GM12878 (cell line): Measurements from ENCODE around the gene GPATCH11. TPM values are rescaled to one million over a fixed set of nuclear protein-coding genes. Genes with fewer than 3 reads are reported as not detected.

Experiments
- ATAC-seq: fragments of 200-7000 bp; cut with Tn5 transposase; 3 replicates; pipeline ENCODE4 v1.9.1; 2020; ENCODE audit warnings: mild to moderate bottlenecking, moderate library complexity
- BruUV-seq: library from RNA; stranded (reverse); fragments of 400-500 nt; replicated peaks from 2 replicates; lab custom pipeline; 2021; lab: Mats Ljungman, UMichigan
- CTCF ChIA-PET: fragments of 300-600 bp; sonication (Branson Sonifier 250); formaldehyde crosslinking; extraction: SDS; loops from one replicate; lab custom pipeline; 2021; ENCODE audit warnings: inconsistent platforms; lab: Yijun Ruan, JAX
- POLR2A ChIA-PET: fragments of 350-600 bp; formaldehyde crosslinking; extraction: SDS; loops from one replicate; lab custom pipeline; 2021; ENCODE audit warnings: inconsistent platforms; lab: Charles Lee
- RAD21 ChIA-PET: fragments of 300-600 bp; sonication (Branson Sonifier 250); formaldehyde crosslinking; loops from one replicate; lab custom pipeline; 2023; ENCODE audit warnings: antibody characterized with exemption; ENCODE audit not compliant: unreplicated experiment; lab: Charles Lee
- SMC1A ChIA-PET: fragments of 300-600 bp; sonication (Branson Sonifier 250); formaldehyde crosslinking; loops from one replicate; lab custom pipeline; 2023; ENCODE audit not compliant: unreplicated experiment, uncharacterized antibody; lab: Charles Lee
- DNase-seq: peaks from one replicate; pipeline ENCODE4 v3.0.0-alpha.2; 2011; ENCODE audit warnings: low read depth, low spot score
- FAIRE-seq: peaks from 3 replicates; lab custom pipeline; 2011; peaks lifted over from hg19 to GRCh38; lab: Jason Lieb, UNC
- H2AFZ ChIP-seq: 2 replicates; pipeline ENCODE4 v1.6.0; 2011; ENCODE audit warnings: low read depth, low read length, control low read depth; ENCODE audit not compliant: control insufficient read depth
- H3K27ac ChIP-seq: 2 replicates; pipeline ENCODE4 v1.5.1; 2011; ENCODE audit warnings: control low read depth; ENCODE audit not compliant: control insufficient read depth, insufficient read depth
- H3K27me3 ChIP-seq, 2 experiments: replicated peaks in 1 of 2; 2 replicates each; pipeline versions ENCODE4 v1.6.0 to v1.6.1; 2011; ENCODE audit warnings: low read length in 1 of 2; ENCODE audit not compliant: control insufficient read depth in 2 of 2, insufficient read depth in 2 of 2
- H3K36me3 ChIP-seq, 2 experiments: 2 replicates each; pipeline ENCODE4 v1.5.1; 2011; ENCODE audit warnings: low read length in 1 of 2; ENCODE audit not compliant: control insufficient read depth in 2 of 2, insufficient read depth in 2 of 2
- H3K4me1 ChIP-seq: 2 replicates; pipeline ENCODE4 v1.6.1; 2011; ENCODE audit warnings: mild to moderate bottlenecking, low read length, moderate library complexity, mixed read lengths; ENCODE audit not compliant: control insufficient read depth, insufficient read depth
- H3K4me2 ChIP-seq: 2 replicates; pipeline ENCODE4 v1.6.0; 2011; ENCODE audit warnings: control low read depth; ENCODE audit not compliant: control insufficient read depth, insufficient read depth
- H3K4me3 ChIP-seq: fragments of 200-600 bp; sonication (generic); 2 replicates; pipeline ENCODE4 v1.5.1; 2016
- H3K79me2 ChIP-seq: 2 replicates; pipeline ENCODE4 v1.6.0; 2011; ENCODE audit warnings: low read length; ENCODE audit not compliant: control insufficient read depth, insufficient read depth
- H3K9ac ChIP-seq: 2 replicates; pipeline ENCODE4 v1.8.0; 2011; ENCODE audit warnings: low read length, control low read depth, mixed read lengths; ENCODE audit not compliant: control insufficient read depth, insufficient read depth
- H3K9me3 ChIP-seq: replicated peaks from 3 replicates; pipeline ENCODE4 v1.5.1; 2011; ENCODE audit warnings: mild to moderate bottlenecking, low read length; ENCODE audit not compliant: control insufficient read depth, insufficient read depth
- H4K20me1 ChIP-seq: 2 replicates; pipeline ENCODE4 v1.6.0; 2011; ENCODE audit not compliant: control insufficient read depth, insufficient read depth
- BACH1 ChIP-seq: fragments of 450-650 bp; IDR thresholded peaks from 2 replicates; pipeline ENCODE4 v1.6.1; 2017; ENCODE audit warnings: mild to moderate bottlenecking, borderline replicate concordance
- FOXK2 ChIP-seq: fragments of 450-650 bp; IDR thresholded peaks from 2 replicates; pipeline ENCODE4 v1.6.1; 2017; ENCODE audit warnings: mild to moderate bottlenecking, moderate library complexity
- KDM1A ChIP-seq: fragments of 200-600 bp; sonication (generic); IDR thresholded peaks from 2 replicates; pipeline ENCODE4 v1.6.1; 2016; ENCODE audit warnings: borderline replicate concordance
- LARP7 ChIP-seq: fragments of 450-650 bp; IDR thresholded peaks from 2 replicates; pipeline ENCODE4 v1.6.1; 2017; ENCODE audit warnings: mild to moderate bottlenecking
- MEF2A ChIP-seq: IDR thresholded peaks from 2 replicates; pipeline ENCODE4 v1.6.1; 2011; ENCODE audit warnings: low read depth, mild to moderate bottlenecking, low read length, moderate library complexity; ENCODE audit not compliant: insufficient read depth
- MTA2 ChIP-seq: fragments of 450-650 bp; IDR thresholded peaks from 2 replicates; pipeline ENCODE4 v1.6.1; 2016; ENCODE audit warnings: low read depth, mild to moderate bottlenecking, moderate library complexity
- MYC ChIP-seq: IDR thresholded peaks from 2 replicates; pipeline ENCODE4 v1.6.1; 2011; ENCODE audit warnings: mild to moderate bottlenecking, low read length, moderate library complexity, inconsistent platforms; ENCODE audit not compliant: insufficient read depth, insufficient replicate concordance, insufficient read length, severe bottlenecking
- NBN ChIP-seq: fragments of 450-650 bp; IDR thresholded peaks from 2 replicates; pipeline ENCODE4 v1.6.1; 2016
- NFYA ChIP-seq: IDR thresholded peaks from 2 replicates; pipeline ENCODE4 v1.6.1; 2011; ENCODE audit warnings: low read depth, mild to moderate bottlenecking, low read length, improper control_type of control experiment, borderline replicate concordance
- NR2C2 ChIP-seq: IDR thresholded peaks from 2 replicates; pipeline ENCODE4 v1.6.1; 2011; ENCODE audit warnings: borderline replicate concordance, low read depth; ENCODE audit not compliant: control insufficient read depth, insufficient read length
- POLR2A ChIP-seq: IDR thresholded peaks from 2 replicates; pipeline ENCODE4 v1.6.1; 2011; ENCODE audit warnings: low read depth, mild to moderate bottlenecking, low read length
- SPI1 ChIP-seq: IDR thresholded peaks from 2 replicates; pipeline ENCODE4 v1.6.1; 2011; ENCODE audit warnings: low read depth, mild to moderate bottlenecking, low read length, moderate library complexity, borderline replicate concordance; ENCODE audit not compliant: insufficient read depth
- ZSCAN29 ChIP-seq: fragments of 450-650 bp; IDR thresholded peaks from 2 replicates; pipeline ENCODE4 v1.6.1; 2017; ENCODE audit warnings: mild to moderate bottlenecking, moderate library complexity
- WGBS: methylation state at CpG from one replicate; pipeline ENCODE4 v1.1.6; 2016; ENCODE audit warnings: low lambda C conversion rate; ENCODE audit not compliant: insufficient replicate concordance, insufficient coverage; ENCODE audit errors: missing lambda C conversion rate; 5-methylcytosine and 5-hydroxymethylcytosine counted together
- in situ Hi-C: fragments of 300-500 bp; cut with MboI; formaldehyde crosslinking; loops from 9 replicates; pipeline ENCODE4 v1.14.3; 2018; ENCODE audit warnings: mixed read lengths
- intact Hi-C: fragments of 100-400 bp; cut with micrococcal nuclease; formaldehyde crosslinking; loops from one replicate; pipeline ENCODE4 v1.14.2; 2022; ENCODE audit not compliant: unreplicated experiment
- polyA plus RNA-seq, 11 experiments: library from polyadenylated mRNA; depleted of rRNA in 4 of 11; unstranded in 6 of 11; stranded (reverse) in 5 of 11; fragments of >200 nt; fragmentation: Nextera tagmentation in 4 of 11; fragmentation: Illumina TruSeq in 1 of 11; extraction: Ambion mirVana in 4 of 11; extraction: Trizol in 1 of 11; gene quantifications; 1 replicate in 1 of 11; 2 replicates in 10 of 11; pipeline versions ENCODE4 v1.2.1 to v1.2.3, GENCODE V29; 2011 to 2016; ENCODE audit warnings: inconsistent platforms in 2 of 11, missing spikeins in 2 of 11, low read depth in 1 of 11
- total RNA-seq, 4 experiments: library from RNA; depleted of rRNA in 3 of 4; stranded (reverse); fragments of >200 nt in 3 of 4; fragmentation: Illumina TruSeq in 1 of 4; extraction: Trizol in 1 of 4; gene quantifications; 2 replicates each; pipeline versions ENCODE4 v1.2.1 to v1.2.3, GENCODE V29; 2013 to 2021
- TF ChIP-seq, protein P1 (sequence below): fragments of 450-650 bp; IDR thresholded peaks from 2 replicates; pipeline ENCODE4 v1.6.1; 2017; ENCODE audit warnings: antibody characterized with exemption, mild to moderate bottlenecking, moderate library complexity

Gene GPATCH11
- total and polyA plus RNA-seq, 10 of the 15 experiments (the other 5 are each of a cell fraction or from before 2014, with no cell fraction given) = 11.5 to 31.8 (median 16.5) TPM

DNA sequence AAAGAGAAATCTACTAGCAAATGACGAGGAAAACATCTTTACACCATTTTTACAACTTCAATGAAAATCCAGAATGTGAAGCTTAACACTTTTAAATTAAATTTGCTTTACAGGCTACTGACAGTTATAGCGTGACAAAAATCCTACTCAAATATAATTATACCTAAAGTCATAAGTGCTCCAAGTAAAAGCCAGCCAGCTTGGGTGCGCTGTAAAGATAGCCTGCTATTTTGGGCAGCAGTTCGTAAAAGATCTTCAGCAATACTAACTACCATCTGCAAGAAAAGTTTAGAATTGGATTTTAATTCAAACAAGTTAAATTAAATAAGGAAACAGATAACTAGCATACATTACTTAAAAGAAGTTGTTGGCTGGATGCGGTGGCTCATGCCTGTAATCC is 22.5 kb upstream of the GPATCH11 start:
- H3K9me3 ChIP-seq = no peaks in the 10 kb centered on the region
- ChIA-PET CTCF (no interaction called here), POLR2A (no interaction called here), RAD21 (no interaction called here), SMC1A (interaction anchor here (1.3 kb wide), 1 partner anchor 9 kb away, joined by 3 read pairs; no protein-coding TSS in a partner anchor)
- no peaks in the 10 kb centered on the region for H3K27me3 ChIP-seq
- in situ Hi-C loops (no loop called here), intact Hi-C loops (no loop called here)
- H3K27ac ChIP-seq = no peak overlapping the region
- ATAC-seq = no peak
- no peak for DNase-seq
- no TSS peak for BruUV-seq
- FAIRE-seq = no peak
- H3K4me2 ChIP-seq = no peak overlapping the region
- TF ChIP-seq FOXK2 (no peak), MEF2A (no peak), LARP7 (no peak), POLR2A (no peak), MTA2 (no peak), NBN (no peak), ZSCAN29 (no peak), BACH1 (no peak)
- H3K36me3 ChIP-seq = peaks cover 2 to 35% of the 10 kb centered on the region in 2 experiments; a peak in 3 of 4 replicates
- H4K20me1 ChIP-seq = no peaks in the 10 kb centered on the region
- H2AFZ ChIP-seq = no peak overlapping the region
- no peaks in the 10 kb centered on the region for H3K4me1 ChIP-seq
- H3K9ac ChIP-seq = no peak overlapping the region
- H3K79me2 ChIP-seq = no peaks in the 10 kb centered on the region
- WGBS = 97% methylated on average over 5 of the region's 5 CpGs
- no peak overlapping the region for H3K4me3 ChIP-seq

DNA sequence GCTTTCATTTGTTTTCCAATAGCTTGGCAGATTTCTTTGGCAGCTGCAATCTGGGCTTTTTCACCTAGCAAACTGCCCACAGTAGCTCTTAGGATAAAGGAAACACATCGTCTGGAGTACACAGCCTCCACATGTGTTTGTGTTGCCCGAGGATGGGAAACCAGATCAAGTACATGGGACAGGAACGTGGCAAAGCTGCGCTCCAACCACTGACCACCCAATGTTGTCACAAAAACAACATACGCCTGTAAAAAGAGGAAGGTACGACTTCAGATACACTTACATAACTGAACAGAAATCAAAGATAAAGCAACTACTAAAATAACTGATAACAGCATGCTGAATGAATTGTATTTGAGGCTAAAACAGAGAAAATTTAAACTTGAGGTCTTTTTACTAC is 15.6 kb upstream of the GPATCH11 start:
- ATAC-seq (no peak), FAIRE-seq (no peak), DNase-seq (no peak)
- Histone ChIP-seq H3K4me2 (no peak overlapping the region), H2AFZ (no peak overlapping the region), H3K9me3 (no peaks in the 10 kb centered on the region), H3K4me1 (no peaks in the 10 kb centered on the region), H4K20me1 (no peaks in the 10 kb centered on the region), H3K27ac (no peak overlapping the region), H3K27me3 (no peaks in the 10 kb centered on the region), H3K4me3 (no peak overlapping the region), H3K9ac (no peak overlapping the region), H3K36me3 (peaks cover 2 to 34% of the 10 kb centered on the region in 2 experiments; a peak in 3 of 4 replicates), H3K79me2 (no peaks in the 10 kb centered on the region; the same call in 1 of the 2 replicates)
- RAD21 ChIA-PET = no interaction called here
- POLR2A ChIA-PET = no interaction called here
- in situ Hi-C loops (no loop called here), intact Hi-C loops (no loop called here)
- SMC1A ChIA-PET = interaction anchor here (1.4 to 2.1 kb wide), 3 partner anchors 8 to 31 kb away, joined by 3 to 6 read pairs (median 3); no protein-coding TSS in a partner anchor
- WGBS = 98% methylated on average over 6 of the region's 6 CpGs
- CTCF ChIA-PET = interaction anchor here (1.4 to 1.9 kb wide), 2 partner anchors 10 kb away, joined by 7 to 8 read pairs; no protein-coding TSS in a partner anchor
- no TSS peak for BruUV-seq
- TF ChIP-seq NFYA (no peak), SPI1 (no peak), NR2C2 (no peak), KDM1A (no peak), MYC (no peak)
- TF ChIP-seq, protein P1, sequence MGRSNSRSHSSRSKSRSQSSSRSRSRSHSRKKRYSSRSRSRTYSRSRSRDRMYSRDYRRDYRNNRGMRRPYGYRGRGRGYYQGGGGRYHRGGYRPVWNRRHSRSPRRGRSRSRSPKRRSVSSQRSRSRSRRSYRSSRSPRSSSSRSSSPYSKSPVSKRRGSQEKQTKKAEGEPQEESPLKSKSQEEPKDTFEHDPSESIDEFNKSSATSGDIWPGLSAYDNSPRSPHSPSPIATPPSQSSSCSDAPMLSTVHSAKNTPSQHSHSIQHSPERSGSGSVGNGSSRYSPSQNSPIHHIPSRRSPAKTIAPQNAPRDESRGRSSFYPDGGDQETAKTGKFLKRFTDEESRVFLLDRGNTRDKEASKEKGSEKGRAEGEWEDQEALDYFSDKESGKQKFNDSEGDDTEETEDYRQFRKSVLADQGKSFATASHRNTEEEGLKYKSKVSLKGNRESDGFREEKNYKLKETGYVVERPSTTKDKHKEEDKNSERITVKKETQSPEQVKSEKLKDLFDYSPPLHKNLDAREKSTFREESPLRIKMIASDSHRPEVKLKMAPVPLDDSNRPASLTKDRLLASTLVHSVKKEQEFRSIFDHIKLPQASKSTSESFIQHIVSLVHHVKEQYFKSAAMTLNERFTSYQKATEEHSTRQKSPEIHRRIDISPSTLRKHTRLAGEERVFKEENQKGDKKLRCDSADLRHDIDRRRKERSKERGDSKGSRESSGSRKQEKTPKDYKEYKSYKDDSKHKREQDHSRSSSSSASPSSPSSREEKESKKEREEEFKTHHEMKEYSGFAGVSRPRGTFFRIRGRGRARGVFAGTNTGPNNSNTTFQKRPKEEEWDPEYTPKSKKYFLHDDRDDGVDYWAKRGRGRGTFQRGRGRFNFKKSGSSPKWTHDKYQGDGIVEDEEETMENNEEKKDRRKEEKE = no peak
